NB4 (cell line): ENCODE data around the gene SLC35F1.

Experiments
- DNase-seq: peaks from one replicate; pipeline ENCODE4 v3.0.0; 2010; ENCODE audit warnings: low read depth
- H3K4me3 ChIP-seq: one replicate; pipeline ENCODE4 v1.5.1; 2011; ENCODE audit warnings: mild to moderate bottlenecking, low read depth, low read length, moderate library complexity
- CTCF ChIP-seq: IDR thresholded peaks from one replicate; pipeline ENCODE4 v1.5.1; 2012; ENCODE audit warnings: low read depth, low read length
- MAX ChIP-seq: IDR thresholded peaks from 2 replicates; pipeline ENCODE4 v1.6.1; 2011; ENCODE audit warnings: low read depth, low read length
- MYC ChIP-seq: IDR thresholded peaks from 2 replicates; pipeline ENCODE4 v1.6.1; 2011; ENCODE audit warnings: low read depth, low read length
- POLR2A ChIP-seq: IDR thresholded peaks from 2 replicates; pipeline ENCODE4 v1.6.1; 2011; ENCODE audit warnings: mild to moderate bottlenecking; ENCODE audit not compliant: insufficient read length; ENCODE audit errors: extremely low read depth

SLC35F1 gene

DNA sequence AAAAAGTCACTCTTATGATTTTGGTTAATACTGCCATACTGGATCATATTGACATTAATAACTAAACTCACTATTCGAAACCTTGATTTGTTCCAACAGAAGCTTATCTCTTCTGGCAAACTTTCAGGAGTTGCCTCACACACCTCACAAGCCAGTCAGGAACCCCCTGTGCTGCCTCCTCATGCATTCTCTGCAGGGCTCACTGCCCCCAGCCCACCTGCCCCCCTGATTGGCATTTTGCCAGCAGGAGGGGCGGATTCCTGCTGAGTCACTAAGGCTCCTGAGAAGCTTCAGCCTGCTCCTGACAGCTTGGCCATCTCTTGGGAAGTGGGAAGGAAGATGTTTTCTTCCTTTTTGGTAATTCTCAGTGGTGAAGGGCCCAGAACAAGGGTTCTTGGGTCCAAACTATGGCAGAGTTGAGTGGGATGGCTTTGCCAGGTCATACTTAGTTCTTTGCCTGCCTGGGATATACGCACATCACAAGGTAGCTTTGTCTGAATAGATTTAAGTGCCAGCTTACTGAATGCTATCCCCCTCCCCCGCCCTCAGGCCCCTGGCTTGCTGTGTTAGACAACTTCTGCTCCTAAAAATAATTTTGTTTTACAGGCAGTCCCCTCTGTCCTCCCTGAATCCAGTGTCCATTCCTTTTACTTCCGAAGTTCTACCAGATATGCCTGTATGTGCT, 31.4 kb downstream of the SLC35F1 start:
- no peak overlapping the region for H3K4me3 ChIP-seq
- DNase-seq = no peak
- TF ChIP-seq POLR2A = no peak
- no peak for TF ChIP-seq MYC
- TF ChIP-seq CTCF = no peak

GRCh38 chr6:117947234-117947633, 40.2 kb downstream of the SLC35F1 start:
- TF ChIP-seq CTCF (no peak), POLR2A (no peak), MYC (no peak), MAX (no peak)
- no peak for DNase-seq
- no peak overlapping the region for H3K4me3 ChIP-seq

GRCh38 chr6:117951783-117952182, 44.7 kb downstream of the SLC35F1 start:
- TF ChIP-seq MYC = no peak
- TF ChIP-seq MAX = no peak
- TF ChIP-seq CTCF = no peak
- no peak for TF ChIP-seq POLR2A
- H3K4me3 ChIP-seq = no peak overlapping the region
- no peak for DNase-seq

DNA sequence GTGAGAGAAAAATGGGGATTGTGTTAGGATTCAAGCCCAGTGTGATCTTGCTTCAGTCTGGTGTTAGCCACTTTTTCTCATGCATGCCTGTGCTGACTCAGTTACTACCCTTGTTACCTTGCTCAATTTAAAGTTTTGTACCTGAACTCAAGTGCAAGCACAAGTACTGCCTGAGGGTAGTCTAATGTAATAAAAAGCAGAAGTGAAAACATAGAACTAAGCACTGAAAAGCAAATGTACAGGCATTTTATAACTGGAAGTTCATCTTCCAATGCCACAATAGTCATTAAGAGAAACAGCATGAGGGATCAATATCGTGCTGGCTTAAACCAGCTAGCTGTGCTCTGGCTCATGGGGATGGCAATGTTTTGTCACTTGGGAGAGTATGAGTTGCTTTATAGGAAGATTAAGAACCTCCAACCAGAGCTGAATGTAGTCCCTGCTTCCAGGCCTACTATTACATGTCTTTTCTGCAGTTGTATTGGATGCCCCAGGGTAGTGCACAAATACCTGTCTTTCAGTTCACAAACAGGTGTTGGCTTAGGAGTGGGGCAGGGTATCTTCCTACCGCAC, 48.7 kb downstream of the SLC35F1 start:
- no peak for TF ChIP-seq MYC
- no peak for TF ChIP-seq POLR2A
- no peak for TF ChIP-seq CTCF
- H3K4me3 ChIP-seq = no peak overlapping the region
- DNase-seq = no peak

DNA sequence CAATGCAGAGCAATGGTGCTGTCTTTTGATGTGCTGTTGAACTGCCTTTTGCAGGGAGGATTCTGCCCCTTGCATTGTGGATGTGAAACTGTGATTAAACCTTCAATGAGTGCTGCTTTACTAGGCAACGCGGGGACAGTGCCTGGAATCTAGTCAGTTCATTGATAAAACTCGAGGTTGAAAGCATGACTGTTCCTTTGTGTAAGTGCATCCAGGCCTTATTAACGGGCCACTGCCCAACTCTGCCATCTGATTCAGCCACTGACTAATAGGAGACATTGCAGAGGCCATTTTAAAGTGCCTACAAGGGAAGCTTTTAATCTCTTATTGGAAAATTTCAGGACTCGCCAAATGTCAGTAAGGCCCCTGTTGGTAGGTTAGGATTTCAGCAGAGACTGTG, 49.3 kb downstream of the SLC35F1 start:
- DNase-seq = no peak
- H3K4me3 ChIP-seq = no peak overlapping the region
- TF ChIP-seq CTCF (no peak), MAX (no peak), MYC (no peak), POLR2A (no peak)

- TF ChIP-seq CTCF (no peak), POLR2A (no peak), MYC (no peak), MAX (no peak)
- H3K4me3 ChIP-seq = no peak overlapping the region
- no peak for DNase-seq
Observed at GRCh38 chr6:117958536-117958935, 51.5 kb downstream of the SLC35F1 start.
